AG04449 (cell line): ENCODE data around the gene GALNT14.

Source experiments
- CTCF ChIA-PET: fragments of 350-600 bp; formaldehyde crosslinking; extraction: SDS; loops from one replicate; lab custom pipeline; 2021; ENCODE audit warnings: antibody characterized with exemption; lab: Yijun Ruan, JAX
- POLR2A ChIA-PET: fragments of 400-600, 350-600 bp; formaldehyde crosslinking; extraction: SDS; loops from one replicate; lab custom pipeline; 2020; ENCODE audit warnings: antibody characterized with exemption, inconsistent platforms; lab: Yijun Ruan, JAX
- DNase-seq: peaks from one replicate; pipeline ENCODE4 v3.0.0-alpha.2; 2010; ENCODE audit warnings: low read depth, low spot score
- H3K4me3 ChIP-seq: 2 replicates; pipeline ENCODE4 v1.5.1; 2011; ENCODE audit warnings: low read depth, mild to moderate bottlenecking, control low read depth, low read length
- TF ChIP-seq, protein P1 (sequence below): IDR thresholded peaks from one replicate; pipeline ENCODE4 v1.5.1; 2011; ENCODE audit warnings: mild to moderate bottlenecking, moderate library complexity, low read length, control low read depth, inconsistent platforms; ENCODE audit not compliant: insufficient read depth; ENCODE audit errors: missing control alignments

The GALNT14 gene

DNA sequence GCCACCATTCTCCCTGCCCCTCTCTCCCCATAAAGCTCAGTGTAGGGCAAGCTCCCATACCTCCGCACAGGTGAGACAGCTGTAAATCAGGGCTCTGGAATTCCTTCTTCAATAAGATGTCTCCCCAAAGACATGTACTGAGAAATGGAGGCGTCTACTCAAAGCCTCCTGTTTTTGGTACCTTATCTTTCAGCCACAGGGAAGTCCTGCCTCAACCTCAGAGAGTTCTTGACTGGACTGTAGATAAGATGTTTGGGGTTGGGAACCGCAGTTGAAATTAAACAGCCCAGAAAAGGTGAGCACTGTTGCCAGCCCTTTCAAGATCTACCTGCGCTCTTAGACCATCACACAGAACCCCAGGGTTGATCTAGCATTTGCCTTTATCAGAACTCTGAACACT, 1.4 kb upstream of the GALNT14 start:
- no peak overlapping the region for H3K4me3 ChIP-seq
- POLR2A ChIA-PET: no interaction called here
- TF ChIP-seq, protein P1, sequence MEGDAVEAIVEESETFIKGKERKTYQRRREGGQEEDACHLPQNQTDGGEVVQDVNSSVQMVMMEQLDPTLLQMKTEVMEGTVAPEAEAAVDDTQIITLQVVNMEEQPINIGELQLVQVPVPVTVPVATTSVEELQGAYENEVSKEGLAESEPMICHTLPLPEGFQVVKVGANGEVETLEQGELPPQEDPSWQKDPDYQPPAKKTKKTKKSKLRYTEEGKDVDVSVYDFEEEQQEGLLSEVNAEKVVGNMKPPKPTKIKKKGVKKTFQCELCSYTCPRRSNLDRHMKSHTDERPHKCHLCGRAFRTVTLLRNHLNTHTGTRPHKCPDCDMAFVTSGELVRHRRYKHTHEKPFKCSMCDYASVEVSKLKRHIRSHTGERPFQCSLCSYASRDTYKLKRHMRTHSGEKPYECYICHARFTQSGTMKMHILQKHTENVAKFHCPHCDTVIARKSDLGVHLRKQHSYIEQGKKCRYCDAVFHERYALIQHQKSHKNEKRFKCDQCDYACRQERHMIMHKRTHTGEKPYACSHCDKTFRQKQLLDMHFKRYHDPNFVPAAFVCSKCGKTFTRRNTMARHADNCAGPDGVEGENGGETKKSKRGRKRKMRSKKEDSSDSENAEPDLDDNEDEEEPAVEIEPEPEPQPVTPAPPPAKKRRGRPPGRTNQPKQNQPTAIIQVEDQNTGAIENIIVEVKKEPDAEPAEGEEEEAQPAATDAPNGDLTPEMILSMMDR: no peak
- no peak for DNase-seq
- CTCF ChIA-PET: interaction anchor here (0.8 to 1.5 kb wide), 3 partner anchors 30 to 193 kb away, joined by 3 to 4 read pairs (median 4); no protein-coding TSS in a partner anchor

DNA sequence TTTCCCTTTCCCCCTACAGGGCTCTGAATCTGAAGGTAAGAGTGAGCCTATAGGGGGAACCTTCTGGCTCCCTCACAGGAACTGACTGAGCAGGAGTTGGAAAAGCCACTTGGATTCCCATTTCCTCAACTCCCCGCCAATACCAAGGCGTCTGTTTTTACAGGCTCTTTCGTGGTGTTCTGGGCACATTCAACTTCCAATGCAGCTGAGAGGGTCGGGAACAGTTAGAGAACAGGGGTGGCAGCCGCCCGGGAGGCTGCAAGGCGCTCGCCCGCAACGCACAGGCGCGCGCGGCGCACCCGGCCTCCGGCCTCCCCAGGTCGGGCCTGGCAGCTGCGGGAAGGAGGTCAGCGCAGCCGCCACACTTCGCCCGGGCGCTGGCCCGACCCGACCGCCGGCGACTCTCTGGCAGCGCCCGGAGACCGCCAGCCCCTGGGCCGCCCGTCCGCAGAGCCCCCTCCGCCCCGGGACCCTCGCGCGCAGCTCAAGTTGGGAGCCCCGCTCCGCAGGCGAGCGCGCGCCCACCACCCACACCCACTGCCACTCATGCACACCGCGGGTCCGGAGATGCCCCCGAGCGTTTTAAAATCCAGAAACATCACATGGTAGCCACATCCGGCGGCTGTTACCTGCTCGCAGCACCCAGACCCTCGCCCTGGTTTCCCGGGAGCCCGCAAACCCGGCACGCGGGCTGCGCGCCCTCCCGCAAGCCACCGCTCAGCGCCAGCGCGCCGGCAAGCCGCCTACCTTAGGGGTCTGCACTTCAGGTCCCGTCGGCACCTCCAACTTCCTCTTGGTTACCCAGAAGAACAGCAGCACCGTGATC, 816 bp downstream of the GALNT14 start:
- CTCF ChIA-PET: interaction anchor here (0.9 to 1.4 kb wide), 3 partner anchors 8 to 196 kb away, joined by 3 to 5 read pairs (median 3); no protein-coding TSS in a partner anchor

GRCh38 chr2:31136732-31137131, 1.5 kb downstream of the GALNT14 start:
- no peak overlapping the region for H3K4me3 ChIP-seq
- TF ChIP-seq, protein P1: no peak
- no peak for DNase-seq
- ChIA-PET POLR2A (no interaction called here), CTCF (no interaction called here)

More for the DNA sequence above, 816 bp downstream of the GALNT14 start:
- TF ChIP-seq, protein P1: no peak
- no peak for DNase-seq
- POLR2A ChIA-PET: no interaction called here
- peak overlapping the region; percentile 47 for H3K4me3 ChIP-seq

GRCh38 chr2:31136000-31136399, 2.2 kb downstream of the GALNT14 start:
- CTCF ChIA-PET: no interaction called here
- POLR2A ChIA-PET: no interaction called here
- no peak overlapping the region for H3K4me3 ChIP-seq
- no peak for DNase-seq
- TF ChIP-seq, protein P1: no peak

GRCh38 chr2:31134480-31134879, 3.8 kb downstream of the GALNT14 start:
- TF ChIP-seq, protein P1: no peak
- POLR2A ChIA-PET: no interaction called here
- no peak overlapping the region for H3K4me3 ChIP-seq
- CTCF ChIA-PET: interaction anchor here (1.3 kb wide), 1 partner anchor 35 kb away, joined by 5 read pairs; no protein-coding TSS in a partner anchor
- DNase-seq: no peak

DNA sequence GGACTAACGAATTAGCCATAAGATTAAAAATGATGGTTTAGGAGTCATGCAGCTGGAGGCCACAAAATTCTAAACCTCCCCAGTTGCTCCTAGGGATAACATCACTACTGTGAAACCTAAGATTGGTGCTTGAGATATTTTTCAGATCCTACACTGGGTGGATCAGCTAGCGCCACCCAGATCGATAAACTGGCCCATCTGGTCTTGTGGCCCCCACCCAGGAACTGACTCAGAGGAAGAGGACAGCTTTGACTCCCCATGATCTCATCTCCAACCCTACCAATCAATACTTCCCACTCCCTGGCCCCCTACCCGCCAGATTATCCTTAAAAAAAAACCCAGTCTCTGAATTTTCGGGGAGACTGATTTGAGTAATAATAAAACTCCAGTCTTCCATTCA, 5.5 kb downstream of the GALNT14 start:
- no peak for DNase-seq
- POLR2A ChIA-PET: no interaction called here
- H3K4me3 ChIP-seq: no peak overlapping the region
- CTCF ChIA-PET: interaction anchor here (1.5 kb wide), 1 partner anchor 421 kb away, joined by 3 read pairs; no protein-coding TSS in a partner anchor
- TF ChIP-seq, protein P1: no peak
